Inferior parietal cortex (tissue), 1 donor: ENCODE measurements around the gene ZFX.
"Not testable (repeated sequence)": the region's sequence is repeated elsewhere in the genome, so short reads cannot be mapped to it uniquely, and the experiment has no call there.

Experiments used
- DNase-seq: peaks from one replicate; pipeline ENCODE4 v3.0.0-alpha.2; 2016; ENCODE audit errors: extremely low spot score

Gene ZFX

GRCh38 chrX:24149351-24150050 lies at the start of gene ZFX:
ZFX (plus strand) TSS chrX:24149729; CDS start chrX:24172743, 23,014 bp downstream.
- no peak for DNase-seq

- no peak for DNase-seq
Measured at GRCh38 chrX:24100713-24101112, 48.8 kb upstream of the ZFX start.

GRCh38 chrX:24110069-24110468 lies 39.5 kb upstream of the ZFX start:
- DNase-seq: no peak

GRCh38 chrX:24113181-24113580 lies 36.3 kb upstream of the ZFX start:
- DNase-seq: no peak

- peak; percentile 51 for DNase-seq
Measured at GRCh38 chrX:24117258-24117657, 32.3 kb upstream of the ZFX start.

GRCh38 chrX:24124244-24124799 lies 25.2 kb upstream of the ZFX start:
- no peak for DNase-seq

GRCh38 chrX:24125028-24125612 lies 24.4 kb upstream of the ZFX start:
- no peak for DNase-seq

GRCh38 chrX:24131476-24131875 lies 18.1 kb upstream of the ZFX start:
- DNase-seq: no peak

- DNase-seq: no peak
Measured at GRCh38 chrX:24133312-24133711, 16.2 kb upstream of the ZFX start.

- not testable (repeated sequence) for DNase-seq
Measured at GRCh38 chrX:24135768-24136167, 13.8 kb upstream of the ZFX start.

- no peak for DNase-seq
Measured at GRCh38 chrX:24137192-24137591, 12.3 kb upstream of the ZFX start.

- DNase-seq: not testable (repeated sequence)
Measured at GRCh38 chrX:24143982-24144381, 5.5 kb upstream of the ZFX start.

- no peak for DNase-seq
Measured at GRCh38 chrX:24144528-24144927, 5.0 kb upstream of the ZFX start.

GRCh38 chrX:24145303-24146186 lies 4.0 kb upstream of the ZFX start:
- DNase-seq: no peak

- no peak for DNase-seq
Measured at GRCh38 chrX:24146283-24146949, 3.1 kb upstream of the ZFX start.

- no peak for DNase-seq
Measured at GRCh38 chrX:24147165-24147564, 2.4 kb upstream of the ZFX start.

GRCh38 chrX:24148121-24148520 lies 1.4 kb upstream of the ZFX start:
- DNase-seq: no peak

- peak; percentile 13 for DNase-seq
Measured at GRCh38 chrX:24148535-24149350, 786 bp upstream of the ZFX start.

- DNase-seq: peak; percentile 67
Measured at GRCh38 chrX:24150051-24150790, 692 bp downstream of the ZFX start.

GRCh38 chrX:24150898-24151297 lies 1.4 kb downstream of the ZFX start:
- no peak for DNase-seq
